Natural killer cell (primary cell): ENCODE measurements around the gene ANK3. TPM values are rescaled to one million over a fixed set of nuclear protein-coding genes. Genes with fewer than 3 reads are reported as not detected.

Experiments
- ATAC-seq, 3 donors: fragments of 150-1000 bp in 2 of 3; fragments of 200-7000 bp in 1 of 3; cut with Tn5 transposase; 1 replicate in 1 of 3; 2 replicates in 2 of 3; pipeline ENCODE4 v1.10.0; 2021; ENCODE audit warnings: mild to moderate bottlenecking in 2 of 3, moderate library complexity in 2 of 3
- DNase-seq, 2 donors: peaks; one replicate each; pipeline versions ENCODE4 v3.0.0 to v3.0.0-alpha.2; 2013 to 2021; ENCODE audit warnings: mixed read lengths in 1 of 2
- H3K27ac ChIP-seq: one replicate; pipeline ENCODE4 v1.5.1; 2013; ENCODE audit warnings: mild to moderate bottlenecking, low read length
- H3K27me3 ChIP-seq: one replicate; pipeline ENCODE4 v1.6.1; 2013; ENCODE audit warnings: low read length; ENCODE audit not compliant: control insufficient read depth, insufficient read depth
- H3K36me3 ChIP-seq: one replicate; pipeline ENCODE4 v1.6.1; 2013; ENCODE audit warnings: low read length; ENCODE audit not compliant: control insufficient read depth, insufficient read depth
- H3K4me1 ChIP-seq: one replicate; pipeline ENCODE4 v1.6.1; 2013; ENCODE audit warnings: low read length; ENCODE audit not compliant: control insufficient read depth, insufficient read depth
- H3K4me3 ChIP-seq: one replicate; pipeline ENCODE4 v1.5.1; 2013; ENCODE audit warnings: low read length
- H3K9me3 ChIP-seq: one replicate; pipeline ENCODE4 v1.6.1; 2013; ENCODE audit warnings: low read length; ENCODE audit not compliant: control insufficient read depth, insufficient read depth
- H3K27ac Mint-ChIP-seq, 2 donors: one replicate each; pipeline ENCODE4 v1.8.0; 2022; ENCODE audit warnings: mild to moderate bottlenecking in 2 of 2, mixed read lengths in 2 of 2, moderate library complexity in 1 of 2
- H3K27me3 Mint-ChIP-seq, 2 donors: one replicate each; pipeline ENCODE4 v1.8.0; 2022; ENCODE audit warnings: low read depth in 2 of 2, mixed read lengths in 2 of 2
- H3K36me3 Mint-ChIP-seq: one replicate; pipeline ENCODE4 v1.8.0; 2022; ENCODE audit warnings: mixed read lengths
- H3K4me1 Mint-ChIP-seq, 2 donors: one replicate each; pipeline ENCODE4 v1.8.0; 2022; ENCODE audit warnings: mixed read lengths in 2 of 2
- H3K4me3 Mint-ChIP-seq: one replicate; pipeline ENCODE4 v1.8.0; 2022; ENCODE audit warnings: mild to moderate bottlenecking, moderate library complexity, mixed read lengths
- H3K9me3 Mint-ChIP-seq, 2 donors: one replicate each; pipeline ENCODE4 v1.8.0; 2022; ENCODE audit warnings: mixed read lengths in 2 of 2
- WGBS: methylation state at CpG from one replicate; pipeline ENCODE4 v1.1.7; 2013; ENCODE audit warnings: missing lambda C conversion rate; ENCODE audit not compliant: insufficient coverage; 5-methylcytosine and 5-hydroxymethylcytosine counted together
- intact Hi-C: fragments of 100-400 bp; cut with micrococcal nuclease; formaldehyde crosslinking; loops from one replicate; pipeline ENCODE4 v1.14.2; 2022
- total RNA-seq, 4 donors: library from RNA; stranded (reverse); fragments of 120-200 nt in 1 of 4; gene quantifications; one replicate each; pipeline versions ENCODE4 v1.2.3 to v1.2.4, GENCODE V29; 2013 to 2022
- TF ChIP-seq, protein P1 (sequence below): fragments of 200-600 bp; IDR thresholded peaks from one replicate; pipeline ENCODE4 v1.8.0; 2022; ENCODE audit warnings: antibody characterized with exemption

Gene ANK3
- total RNA-seq, 3 donors from 2014 or later (not counting 1 experiment from before 2014, with no cell fraction given) = 4.4 to 12.9 (median 11.4) TPM

DNA sequence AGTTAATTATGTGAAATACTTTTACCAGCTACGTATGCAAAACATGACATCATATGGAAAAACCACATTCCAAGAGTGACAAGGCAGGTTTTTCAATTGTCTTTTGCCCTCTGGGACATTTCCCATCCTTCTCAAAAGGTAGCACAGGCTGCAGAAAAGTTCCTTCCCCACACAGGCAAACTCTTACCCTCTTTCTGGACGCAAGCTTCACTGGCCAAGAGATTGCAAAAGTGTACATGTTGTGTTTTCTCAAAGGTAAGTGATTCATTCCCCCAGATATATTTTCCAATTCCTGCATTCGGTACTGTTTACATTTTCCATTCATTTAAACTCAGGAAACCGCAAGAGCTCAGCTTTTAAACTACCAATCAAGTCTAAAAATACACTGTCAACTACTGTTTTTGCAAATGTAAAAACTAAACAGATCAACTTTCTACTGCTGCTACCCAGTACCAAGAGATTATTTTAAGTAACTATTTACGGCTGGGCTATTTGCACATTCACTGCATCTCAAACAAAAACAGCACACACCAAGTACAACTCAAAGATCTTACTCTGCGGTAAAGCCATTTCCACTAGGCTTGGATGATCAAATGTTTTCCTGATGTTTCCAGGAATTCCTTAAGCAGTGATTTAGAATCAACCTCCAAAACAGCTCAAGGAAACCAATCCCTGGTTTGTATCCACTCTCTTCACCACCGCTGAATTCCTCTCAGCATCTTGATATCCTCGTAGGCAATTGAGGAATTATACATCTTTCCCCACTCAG lies 249.7 kb downstream of the ANK3 start:
- no peaks in the 10 kb centered on the region for H3K27me3 Mint-ChIP-seq
- H3K4me1 Mint-ChIP-seq = no peaks in the 10 kb centered on the region
- no peaks in the 10 kb centered on the region for H3K36me3 Mint-ChIP-seq
- DNase-seq (no peak), ATAC-seq (no peak)
- no peaks in the 10 kb centered on the region for H3K36me3 ChIP-seq
- 39% methylated on average over 8 of the region's 8 CpGs for WGBS
- no peak overlapping the region for H3K27ac Mint-ChIP-seq
- H3K4me3 Mint-ChIP-seq = no peak overlapping the region
- H3K4me3 ChIP-seq = no peak overlapping the region
- no peaks in the 10 kb centered on the region for H3K27me3 ChIP-seq
- H3K4me1 ChIP-seq = no peaks in the 10 kb centered on the region
- H3K9me3 ChIP-seq = no peaks in the 10 kb centered on the region
- H3K27ac ChIP-seq = no peak overlapping the region
- intact Hi-C loops = no loop called here
- no peaks in the 10 kb centered on the region for H3K9me3 Mint-ChIP-seq
- TF ChIP-seq, protein P1, sequence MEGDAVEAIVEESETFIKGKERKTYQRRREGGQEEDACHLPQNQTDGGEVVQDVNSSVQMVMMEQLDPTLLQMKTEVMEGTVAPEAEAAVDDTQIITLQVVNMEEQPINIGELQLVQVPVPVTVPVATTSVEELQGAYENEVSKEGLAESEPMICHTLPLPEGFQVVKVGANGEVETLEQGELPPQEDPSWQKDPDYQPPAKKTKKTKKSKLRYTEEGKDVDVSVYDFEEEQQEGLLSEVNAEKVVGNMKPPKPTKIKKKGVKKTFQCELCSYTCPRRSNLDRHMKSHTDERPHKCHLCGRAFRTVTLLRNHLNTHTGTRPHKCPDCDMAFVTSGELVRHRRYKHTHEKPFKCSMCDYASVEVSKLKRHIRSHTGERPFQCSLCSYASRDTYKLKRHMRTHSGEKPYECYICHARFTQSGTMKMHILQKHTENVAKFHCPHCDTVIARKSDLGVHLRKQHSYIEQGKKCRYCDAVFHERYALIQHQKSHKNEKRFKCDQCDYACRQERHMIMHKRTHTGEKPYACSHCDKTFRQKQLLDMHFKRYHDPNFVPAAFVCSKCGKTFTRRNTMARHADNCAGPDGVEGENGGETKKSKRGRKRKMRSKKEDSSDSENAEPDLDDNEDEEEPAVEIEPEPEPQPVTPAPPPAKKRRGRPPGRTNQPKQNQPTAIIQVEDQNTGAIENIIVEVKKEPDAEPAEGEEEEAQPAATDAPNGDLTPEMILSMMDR = no peak

DNA sequence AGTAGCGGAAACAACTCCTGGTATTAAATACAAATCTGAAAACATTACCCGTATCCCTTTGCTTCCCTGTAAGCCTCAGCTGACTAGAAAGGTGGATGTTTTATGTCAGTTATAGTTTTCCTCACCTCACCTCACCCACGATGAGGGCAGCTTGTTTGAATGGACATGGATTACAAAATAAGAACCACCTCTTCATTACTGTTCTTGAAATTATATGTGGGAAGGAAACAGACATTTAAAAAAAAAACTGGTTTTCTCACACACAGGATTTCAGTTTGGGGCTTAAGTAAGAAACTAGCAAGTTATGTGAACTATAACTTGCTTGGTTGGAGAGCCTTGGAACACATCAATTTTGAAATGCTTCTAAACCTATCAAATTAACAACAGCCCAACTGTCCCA lies 250.4 kb downstream of the ANK3 start:
- no peaks in the 10 kb centered on the region for H3K36me3 Mint-ChIP-seq
- intact Hi-C loops = no loop called here
- H3K27ac ChIP-seq = no peak overlapping the region
- DNase-seq = no peak
- no peaks in the 10 kb centered on the region for H3K9me3 ChIP-seq
- no peaks in the 10 kb centered on the region for H3K27me3 ChIP-seq
- no peaks in the 10 kb centered on the region for H3K4me1 ChIP-seq
- H3K27ac Mint-ChIP-seq = no peak overlapping the region
- TF ChIP-seq, protein P1 = no peak
- H3K4me1 Mint-ChIP-seq = no peaks in the 10 kb centered on the region
- no peaks in the 10 kb centered on the region for H3K36me3 ChIP-seq
- H3K27me3 Mint-ChIP-seq = no peaks in the 10 kb centered on the region
- H3K4me3 ChIP-seq = no peak overlapping the region
- no peaks in the 10 kb centered on the region for H3K9me3 Mint-ChIP-seq
- WGBS = no CpG with 5 or more reads among the region's 3 CpGs
- H3K4me3 Mint-ChIP-seq = no peak overlapping the region
- no peak for ATAC-seq

DNA sequence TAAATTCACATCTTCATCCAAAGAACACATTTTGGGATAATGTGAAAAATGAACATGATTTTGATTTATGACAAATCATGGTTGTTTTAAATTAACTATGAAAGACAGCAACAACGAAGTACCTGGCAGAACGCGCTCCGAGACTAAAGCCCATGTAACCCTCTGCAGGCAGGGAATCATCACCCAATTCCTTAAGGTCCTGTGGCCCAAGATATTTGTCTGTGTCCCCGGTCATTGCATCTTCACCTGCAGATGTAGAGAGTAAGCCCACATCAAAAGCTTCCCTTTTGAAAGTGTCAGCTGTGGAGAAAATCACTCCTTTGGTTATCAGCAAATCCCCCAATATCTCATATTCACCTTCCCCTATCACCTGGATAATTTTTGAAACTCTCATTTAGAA lies 250.8 kb downstream of the ANK3 start:
- ATAC-seq (no peak), DNase-seq (no peak)
- Histone ChIP-seq H3K4me1 (no peaks in the 10 kb centered on the region), H3K36me3 (no peaks in the 10 kb centered on the region), H3K4me3 (no peak overlapping the region), H3K27me3 (no peaks in the 10 kb centered on the region), H3K9me3 (no peaks in the 10 kb centered on the region), H3K27ac (no peak overlapping the region)
- H3K9me3 Mint-ChIP-seq = no peaks in the 10 kb centered on the region
- no peak overlapping the region for H3K4me3 Mint-ChIP-seq
- H3K36me3 Mint-ChIP-seq = no peaks in the 10 kb centered on the region
- 82% methylated on average over 5 of the region's 5 CpGs for WGBS
- H3K27ac Mint-ChIP-seq = no peak overlapping the region
- no peaks in the 10 kb centered on the region for H3K4me1 Mint-ChIP-seq
- TF ChIP-seq, protein P1 = no peak
- intact Hi-C loops = no loop called here
- H3K27me3 Mint-ChIP-seq = no peaks in the 10 kb centered on the region

DNA sequence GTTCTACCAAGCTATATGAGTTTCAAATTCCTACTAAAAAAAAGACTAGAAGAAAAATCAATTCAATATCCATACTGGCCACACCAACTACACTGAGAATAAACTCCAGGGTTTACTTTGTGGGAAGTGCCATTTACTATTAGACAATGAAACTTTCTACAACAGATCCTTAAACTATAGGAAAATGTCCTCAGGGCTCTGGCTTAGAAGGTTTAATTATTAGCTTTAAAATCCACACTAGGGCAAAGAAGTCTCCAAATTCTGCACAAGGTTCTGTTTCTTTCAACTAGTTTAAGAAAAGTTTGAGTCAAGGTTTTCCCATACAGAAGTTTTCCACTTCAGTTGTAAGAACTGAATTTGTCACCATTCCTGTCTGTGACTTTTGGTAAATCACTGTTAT lies 251.6 kb downstream of the ANK3 start:
- no peak overlapping the region for H3K27ac Mint-ChIP-seq
- intact Hi-C loops = no loop called here
- no peaks in the 10 kb centered on the region for H3K27me3 Mint-ChIP-seq
- Histone ChIP-seq H3K27ac (no peak overlapping the region), H3K4me3 (no peak overlapping the region), H3K4me1 (no peaks in the 10 kb centered on the region), H3K27me3 (no peaks in the 10 kb centered on the region), H3K9me3 (no peaks in the 10 kb centered on the region), H3K36me3 (no peaks in the 10 kb centered on the region)
- DNase-seq (no peak), ATAC-seq (no peak)
- no peak overlapping the region for H3K4me3 Mint-ChIP-seq
- H3K4me1 Mint-ChIP-seq = no peaks in the 10 kb centered on the region
- TF ChIP-seq, protein P1 = no peak
- no peaks in the 10 kb centered on the region for H3K36me3 Mint-ChIP-seq
- no peaks in the 10 kb centered on the region for H3K9me3 Mint-ChIP-seq
